GM13977 (cell line): Measurements from ENCODE around the gene MATN3.

ENCODE experiments used
- DNase-seq: peaks from one replicate; pipeline ENCODE4 v3.0.0; 2012; ENCODE audit warnings: low spot score
- CTCF ChIP-seq: IDR thresholded peaks from 2 replicates; pipeline ENCODE4 v1.5.1; 2012; ENCODE audit warnings: mild to moderate bottlenecking, control low read depth; ENCODE audit not compliant: insufficient read depth; ENCODE audit errors: extremely low read depth, missing control alignments
- in situ Hi-C: fragments of 300-500 bp; cut with MboI; formaldehyde crosslinking; loops from one replicate; pipeline ENCODE4 v1.12.0; 2022; ENCODE audit warnings: low sequenced_read_pairs, low pct_unique_long_range_greater_than_20kb, mixed read lengths, inconsistent platforms; ENCODE audit not compliant: unreplicated experiment

MATN3 gene

GRCh38 chr2:20027705-20028434 is 15.4 kb upstream of the MATN3 start:
- in situ Hi-C loops, result no loop called here
- DNase-seq, result no peak
- no peak for TF ChIP-seq CTCF

GRCh38 chr2:20027260-20027677 is 14.8 kb upstream of the MATN3 start:
- in situ Hi-C loops, result no loop called here
- TF ChIP-seq CTCF, result no peak
- DNase-seq, result no peak

GRCh38 chr2:20025065-20025786 is 12.8 kb upstream of the MATN3 start:
- in situ Hi-C loops, result no loop called here
- no peak for TF ChIP-seq CTCF
- DNase-seq, result no peak

- no peak for TF ChIP-seq CTCF
- in situ Hi-C loops, result no loop called here
- no peak for DNase-seq
Measured at GRCh38 chr2:20023688-20024087, 11.2 kb upstream of the MATN3 start.

GRCh38 chr2:20021405-20022009 is 9.0 kb upstream of the MATN3 start:
- TF ChIP-seq CTCF, result no peak
- no peak for DNase-seq
- in situ Hi-C loops, result no loop called here

GRCh38 chr2:20019747-20020146 is 7.3 kb upstream of the MATN3 start:
- in situ Hi-C loops, result loop anchor here (10.0 kb wide), 1 partner anchor 75 kb away; no protein-coding TSS in a partner anchor
- no peak for TF ChIP-seq CTCF
- no peak for DNase-seq
